Neural crest cell (in vitro differentiated cells): ENCODE measurements around the gene SPAAR. TPM values are rescaled to one million over a fixed set of nuclear protein-coding genes. Genes with fewer than 3 reads are reported as not detected.
"Not testable (repeated sequence)": the region's sequence is repeated elsewhere in the genome, so short reads cannot be mapped to it uniquely, and the experiment has no call there.

Experiments used
- DNase-seq: peaks from one replicate; pipeline ENCODE4 v3.0.0; 2021; ENCODE audit warnings: low read depth, mixed read lengths, low spot score
- H3K27ac Mint-ChIP-seq: one replicate; pipeline ENCODE4 v1.8.0; 2021; ENCODE audit warnings: mild to moderate bottlenecking, mixed read lengths; ENCODE audit not compliant: unreplicated experiment
- H3K27me3 Mint-ChIP-seq: 2 replicates; pipeline ENCODE4 v1.8.0; 2021; ENCODE audit warnings: low read depth, mild to moderate bottlenecking, mixed read lengths
- H3K36me3 Mint-ChIP-seq: 2 replicates; pipeline ENCODE4 v1.8.0; 2021; ENCODE audit warnings: low read depth, mild to moderate bottlenecking, mixed read lengths
- H3K4me1 Mint-ChIP-seq: 2 replicates; pipeline ENCODE4 v1.8.0; 2021; ENCODE audit warnings: mixed read lengths
- H3K4me3 Mint-ChIP-seq: one replicate; pipeline ENCODE4 v1.8.0; 2021; ENCODE audit warnings: mild to moderate bottlenecking, mixed read lengths
- H3K9me3 Mint-ChIP-seq: 2 replicates; pipeline ENCODE4 v1.8.0; 2021; ENCODE audit warnings: mixed read lengths
- total RNA-seq: library from RNA; stranded (reverse); gene quantifications from 2 replicates; pipeline ENCODE4 v1.2.1, GENCODE V29; 2021
- TF ChIP-seq, protein P1 (sequence below): fragments of 200-600 bp; sonication (generic); conservative IDR thresholded peaks from 2 replicates; pipeline ENCODE4 v1.5.0; 2021; ENCODE audit warnings: antibody characterized with exemption, mild to moderate bottlenecking

Gene SPAAR
- total RNA-seq, 1 donor from 2014 or later = not detected

DNA sequence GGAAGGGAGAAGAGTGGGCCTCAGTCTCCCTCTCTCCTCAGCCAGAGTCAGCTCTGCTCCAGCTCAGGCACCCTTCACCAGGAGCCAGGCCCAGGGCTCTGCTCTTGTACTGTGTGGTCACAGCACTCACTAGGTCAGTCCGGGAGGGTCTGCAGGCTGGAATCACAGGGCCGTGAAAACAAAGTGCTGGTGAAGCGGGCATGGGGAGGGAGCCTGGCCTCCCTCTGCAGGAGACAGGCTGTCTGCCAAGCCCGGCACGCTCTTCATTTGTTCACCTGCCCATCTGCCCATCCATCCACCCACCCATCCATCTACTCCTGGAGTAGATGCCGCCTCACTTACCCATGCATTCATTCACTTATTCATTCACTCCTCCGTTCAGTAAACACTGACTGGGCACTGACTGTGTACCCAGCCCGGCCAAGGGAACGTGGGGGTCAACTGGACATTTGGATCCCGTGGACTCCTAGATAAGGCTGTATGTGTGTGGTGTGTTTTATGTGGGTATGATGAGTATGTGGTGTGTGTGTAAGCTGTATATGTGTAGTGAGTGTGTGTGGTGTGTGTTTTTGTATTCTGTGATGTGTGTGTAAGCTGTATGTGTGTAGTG lies 3.6 kb downstream of the SPAAR start:
- TF ChIP-seq, protein P1, sequence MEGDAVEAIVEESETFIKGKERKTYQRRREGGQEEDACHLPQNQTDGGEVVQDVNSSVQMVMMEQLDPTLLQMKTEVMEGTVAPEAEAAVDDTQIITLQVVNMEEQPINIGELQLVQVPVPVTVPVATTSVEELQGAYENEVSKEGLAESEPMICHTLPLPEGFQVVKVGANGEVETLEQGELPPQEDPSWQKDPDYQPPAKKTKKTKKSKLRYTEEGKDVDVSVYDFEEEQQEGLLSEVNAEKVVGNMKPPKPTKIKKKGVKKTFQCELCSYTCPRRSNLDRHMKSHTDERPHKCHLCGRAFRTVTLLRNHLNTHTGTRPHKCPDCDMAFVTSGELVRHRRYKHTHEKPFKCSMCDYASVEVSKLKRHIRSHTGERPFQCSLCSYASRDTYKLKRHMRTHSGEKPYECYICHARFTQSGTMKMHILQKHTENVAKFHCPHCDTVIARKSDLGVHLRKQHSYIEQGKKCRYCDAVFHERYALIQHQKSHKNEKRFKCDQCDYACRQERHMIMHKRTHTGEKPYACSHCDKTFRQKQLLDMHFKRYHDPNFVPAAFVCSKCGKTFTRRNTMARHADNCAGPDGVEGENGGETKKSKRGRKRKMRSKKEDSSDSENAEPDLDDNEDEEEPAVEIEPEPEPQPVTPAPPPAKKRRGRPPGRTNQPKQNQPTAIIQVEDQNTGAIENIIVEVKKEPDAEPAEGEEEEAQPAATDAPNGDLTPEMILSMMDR = no peak
- H3K27ac Mint-ChIP-seq = no peak overlapping the region
- no peaks in the 10 kb centered on the region for H3K27me3 Mint-ChIP-seq

DNA sequence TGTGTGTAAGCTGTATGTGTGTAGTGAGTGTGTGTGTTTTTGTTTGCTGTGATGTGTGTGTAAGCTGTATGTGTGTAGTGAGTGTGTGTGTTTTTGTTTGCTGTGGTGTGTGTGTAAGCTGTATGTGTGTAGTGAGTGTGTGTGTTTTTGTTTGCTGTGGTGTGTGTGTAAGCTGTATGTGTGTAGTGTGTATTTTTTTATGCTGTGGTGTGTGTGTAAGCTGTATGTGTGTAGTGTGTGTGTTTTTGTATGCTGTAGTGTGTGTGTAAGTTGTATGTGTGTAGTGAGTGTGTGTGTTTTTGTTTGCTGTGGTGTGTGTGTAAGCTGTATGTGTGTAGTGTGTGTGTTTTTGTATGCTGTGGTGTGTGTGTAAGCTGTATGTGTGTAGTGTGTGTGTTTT lies 4.1 kb downstream of the SPAAR start:
- not testable (repeated sequence) for H3K4me3 Mint-ChIP-seq, H3K36me3 Mint-ChIP-seq, DNase-seq, H3K9me3 Mint-ChIP-seq, H3K27me3 Mint-ChIP-seq, H3K27ac Mint-ChIP-seq
- H3K4me1 Mint-ChIP-seq = peaks cover 13% of the 10 kb centered on the region

More for the DNA sequence above, 3.6 kb downstream of the SPAAR start:
- Mint-ChIP-seq H3K4me3 (no peak overlapping the region), H3K4me1 (peaks cover 18% of the 10 kb centered on the region), H3K9me3 (no peaks in the 10 kb centered on the region), H3K36me3 (no peaks in the 10 kb centered on the region)
- DNase-seq = no peak

DNA sequence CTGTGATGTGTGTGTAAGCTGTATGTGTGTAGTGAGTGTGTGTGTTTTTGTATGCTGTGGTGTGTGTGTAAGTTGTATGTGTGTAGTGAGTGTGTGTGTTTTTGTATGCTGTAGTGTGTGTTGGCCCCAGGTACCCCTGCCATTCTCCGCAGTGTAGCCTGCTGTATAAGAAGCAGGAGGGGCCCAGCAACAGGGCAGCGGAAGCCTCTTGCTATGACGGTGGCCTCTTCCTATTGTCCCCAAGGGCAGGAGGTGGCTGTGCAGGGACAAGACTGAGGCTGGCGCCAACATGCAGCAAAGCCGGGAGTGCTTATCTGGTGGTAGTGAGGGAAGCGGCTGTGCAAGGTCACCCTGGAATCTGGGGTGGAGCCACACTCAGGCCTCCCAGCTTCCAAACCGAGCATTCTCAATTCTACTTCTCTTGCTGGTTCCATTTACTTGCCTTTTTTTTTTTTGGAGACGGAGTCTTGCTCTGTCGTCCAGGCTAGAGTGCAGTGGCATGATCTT lies 5.1 kb downstream of the SPAAR start:
- Mint-ChIP-seq H3K27me3 (no peaks in the 10 kb centered on the region), H3K4me3 (no peak overlapping the region), H3K9me3 (no peaks in the 10 kb centered on the region), H3K4me1 (peaks cover 5% of the 10 kb centered on the region), H3K27ac (no peak overlapping the region), H3K36me3 (no peaks in the 10 kb centered on the region)
- TF ChIP-seq, protein P1 = no peak
- DNase-seq = peak; percentile 34

DNA sequence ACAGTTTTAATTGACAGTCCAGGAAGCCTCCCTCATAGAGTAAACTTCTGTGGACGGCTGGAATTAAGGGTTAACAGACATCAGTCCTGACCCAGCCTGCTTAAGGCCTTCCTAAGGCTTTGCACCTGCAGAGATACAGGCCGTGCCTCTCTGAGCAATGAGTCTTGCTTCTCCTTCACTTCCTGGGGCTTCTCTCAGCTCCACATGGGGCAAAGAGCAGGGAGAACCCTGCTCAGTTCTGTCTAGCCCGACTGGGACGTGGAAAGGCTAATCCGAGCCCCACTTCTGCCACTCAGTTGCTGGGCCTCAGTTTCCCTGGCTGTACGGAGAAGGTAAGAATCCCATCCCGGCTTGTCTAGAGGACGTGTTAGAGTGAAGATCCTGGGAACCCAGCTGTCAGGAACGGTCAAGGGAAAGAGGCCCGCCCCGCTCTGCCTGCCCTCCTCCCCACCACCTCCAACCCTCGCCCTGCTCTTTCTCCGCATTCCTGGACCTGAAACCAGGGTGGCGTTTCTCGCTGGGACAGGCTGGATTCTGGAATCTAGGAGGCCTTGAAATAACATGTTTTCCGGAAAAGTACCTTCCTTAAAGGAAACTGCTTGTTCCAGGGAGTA lies 6.5 kb downstream of the SPAAR start:
- no peak for DNase-seq
- H3K27me3 Mint-ChIP-seq = no peaks in the 10 kb centered on the region
- H3K27ac Mint-ChIP-seq = no peak overlapping the region
- H3K36me3 Mint-ChIP-seq = no peaks in the 10 kb centered on the region
- H3K4me3 Mint-ChIP-seq = no peak overlapping the region
- TF ChIP-seq, protein P1 = no peak
- no peaks in the 10 kb centered on the region for H3K9me3 Mint-ChIP-seq
- peaks cover 3% of the 10 kb centered on the region for H3K4me1 Mint-ChIP-seq

DNA sequence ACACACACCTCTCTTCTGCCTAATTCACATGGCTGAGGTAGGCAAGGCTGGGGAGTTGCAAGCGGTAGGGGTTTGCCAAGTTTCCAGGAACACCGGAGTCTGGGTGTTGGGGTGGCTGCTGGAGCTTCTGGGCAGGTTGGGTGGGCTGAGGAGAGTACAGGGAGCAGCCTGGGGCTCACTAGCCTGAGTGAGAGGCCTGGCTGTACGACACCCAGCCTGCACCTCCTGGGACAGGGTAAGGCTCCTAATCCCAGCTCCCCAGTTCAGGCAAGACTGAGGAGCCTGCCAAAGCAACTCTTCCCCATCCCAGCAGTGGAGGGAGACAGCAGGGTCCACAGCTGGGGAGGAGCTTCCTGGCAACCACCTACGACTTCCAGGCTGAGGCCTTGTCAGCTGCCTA lies 8.0 kb downstream of the SPAAR start:
- no peak overlapping the region for H3K27ac Mint-ChIP-seq

More for the DNA sequence above, 8.0 kb downstream of the SPAAR start:
- no peaks in the 10 kb centered on the region for H3K36me3 Mint-ChIP-seq
- no peak for DNase-seq
- no peaks in the 10 kb centered on the region for H3K9me3 Mint-ChIP-seq
- H3K4me1 Mint-ChIP-seq = no peaks in the 10 kb centered on the region
- H3K4me3 Mint-ChIP-seq = no peak overlapping the region
- TF ChIP-seq, protein P1 = no peak
- no peaks in the 10 kb centered on the region for H3K27me3 Mint-ChIP-seq
